IPS-18a (cell line): ENCODE data around the gene SPRTN.

Source experiments
- H3K27ac ChIP-seq: one replicate; pipeline ENCODE4 v1.5.1; 2013; ENCODE audit warnings: low read length
- H3K27me3 ChIP-seq: one replicate; pipeline ENCODE4 v1.6.1; 2013; ENCODE audit warnings: mild to moderate bottlenecking, low read length; ENCODE audit not compliant: control insufficient read depth, insufficient read depth
- H3K36me3 ChIP-seq: one replicate; pipeline ENCODE4 v1.6.1; 2013; ENCODE audit warnings: low read depth, low read length; ENCODE audit not compliant: control insufficient read depth
- H3K4me1 ChIP-seq: one replicate; pipeline ENCODE4 v1.6.1; 2013; ENCODE audit warnings: low read depth, low read length; ENCODE audit not compliant: control insufficient read depth
- H3K4me3 ChIP-seq: one replicate; pipeline ENCODE4 v1.5.1; 2013; ENCODE audit warnings: low read length
- H3K9ac ChIP-seq: one replicate; pipeline ENCODE4 v1.6.1; 2013; ENCODE audit warnings: mild to moderate bottlenecking, low read length, moderate library complexity
- H3K9me3 ChIP-seq: one replicate; pipeline ENCODE4 v1.6.1; 2013; ENCODE audit warnings: low read depth, low read length; ENCODE audit not compliant: control insufficient read depth

Gene SPRTN

DNA sequence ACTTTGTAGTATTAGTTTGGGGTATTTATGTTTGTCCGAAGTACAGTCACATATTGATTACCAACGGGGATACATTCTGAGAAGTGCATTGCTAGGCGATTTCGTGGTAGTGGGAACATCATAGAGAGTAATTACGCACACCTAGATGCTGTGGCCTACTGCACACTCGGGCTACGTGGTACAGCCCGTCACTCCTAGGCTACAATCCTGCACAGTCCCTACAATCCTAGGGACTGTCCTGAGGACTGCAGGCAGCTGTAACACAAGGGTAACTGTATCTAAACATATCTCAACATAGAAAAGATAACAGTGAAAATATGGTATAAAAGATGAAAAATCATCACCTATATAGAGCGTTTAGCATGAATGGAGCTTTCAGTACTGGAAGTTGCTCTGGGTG is 19.0 kb upstream of the SPRTN start:
- Histone ChIP-seq H3K27ac (no peak overlapping the region), H3K9ac (no peak overlapping the region), H3K27me3 (no peaks in the 10 kb centered on the region), H3K4me1 (no peaks in the 10 kb centered on the region), H3K4me3 (no peak overlapping the region), H3K36me3 (no peaks in the 10 kb centered on the region), H3K9me3 (no peaks in the 10 kb centered on the region)

DNA sequence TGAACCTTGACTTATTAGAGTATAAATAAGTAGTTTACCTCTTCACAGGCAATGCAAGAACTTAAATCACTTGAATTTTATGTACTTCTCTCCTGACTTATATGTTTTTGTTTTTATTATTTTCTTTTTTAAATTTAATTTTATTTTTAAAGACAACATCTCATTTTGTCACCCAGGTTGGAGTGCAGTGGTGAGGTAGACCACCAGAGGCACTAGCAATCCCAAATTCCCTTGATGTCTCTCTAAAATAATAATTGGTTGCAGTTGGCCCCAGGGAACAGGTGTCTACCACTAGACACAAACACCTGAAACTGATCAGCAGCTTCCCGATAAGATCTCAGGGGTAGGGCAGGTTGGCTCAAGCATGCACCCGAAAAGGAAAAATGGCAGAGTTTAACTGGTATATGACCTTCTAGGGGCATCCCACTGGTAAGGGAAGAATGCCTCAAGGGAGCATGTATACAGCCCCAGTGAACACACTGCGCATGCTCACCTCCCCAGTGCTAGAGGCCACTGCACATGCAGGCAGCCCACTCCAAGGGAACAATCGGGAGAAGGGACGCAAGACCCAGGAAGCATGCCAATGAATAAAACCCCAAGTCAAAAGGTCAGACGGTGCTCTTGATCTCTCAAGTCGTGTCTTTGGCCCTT is 15.1 kb upstream of the SPRTN start:
- no peaks in the 10 kb centered on the region for H3K9me3 ChIP-seq
- H3K4me1 ChIP-seq = no peaks in the 10 kb centered on the region
- H3K36me3 ChIP-seq = no peaks in the 10 kb centered on the region
- no peaks in the 10 kb centered on the region for H3K27me3 ChIP-seq
- no peak overlapping the region for H3K9ac ChIP-seq
- no peak overlapping the region for H3K27ac ChIP-seq
- H3K4me3 ChIP-seq = no peak overlapping the region

GRCh38 chr1:231324660-231325059 is 13.4 kb upstream of the SPRTN start:
- Histone ChIP-seq H3K4me3 (no peak overlapping the region), H3K9me3 (no peaks in the 10 kb centered on the region), H3K27ac (no peak overlapping the region), H3K27me3 (no peaks in the 10 kb centered on the region), H3K4me1 (no peaks in the 10 kb centered on the region), H3K9ac (no peak overlapping the region), H3K36me3 (no peaks in the 10 kb centered on the region)

DNA sequence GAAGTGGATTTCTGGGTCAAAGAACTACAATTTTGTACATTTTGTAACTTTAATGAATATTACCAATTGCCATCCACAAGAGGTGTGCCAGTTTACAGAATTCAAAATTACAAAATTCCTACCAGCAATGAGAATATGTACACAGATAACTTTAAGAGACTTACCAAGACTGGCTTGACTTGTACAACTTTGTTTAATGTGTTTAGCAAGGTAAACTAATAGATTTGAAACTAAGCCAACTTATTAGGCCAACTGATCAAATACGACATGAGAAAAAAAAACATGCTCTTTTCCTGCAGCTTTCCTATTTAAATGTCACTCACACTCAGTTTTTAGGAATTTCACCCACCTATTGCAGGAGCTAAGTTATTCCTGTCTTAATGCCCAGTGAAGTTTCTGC is 11.8 kb upstream of the SPRTN start:
- H3K36me3 ChIP-seq = no peaks in the 10 kb centered on the region
- H3K4me1 ChIP-seq = no peaks in the 10 kb centered on the region
- H3K9me3 ChIP-seq = no peaks in the 10 kb centered on the region
- H3K27ac ChIP-seq = no peak overlapping the region
- H3K4me3 ChIP-seq = no peak overlapping the region
- no peaks in the 10 kb centered on the region for H3K27me3 ChIP-seq
- no peak overlapping the region for H3K9ac ChIP-seq

- H3K27ac ChIP-seq = no peak overlapping the region
Measured at GRCh38 chr1:231327617-231328016, 10.5 kb upstream of the SPRTN start.

GRCh38 chr1:231329483-231329882 is 8.6 kb upstream of the SPRTN start:
- no peaks in the 10 kb centered on the region for H3K4me1 ChIP-seq
- no peak overlapping the region for H3K27ac ChIP-seq
- no peaks in the 10 kb centered on the region for H3K27me3 ChIP-seq
- H3K9me3 ChIP-seq = no peaks in the 10 kb centered on the region
- no peak overlapping the region for H3K4me3 ChIP-seq
- no peak overlapping the region for H3K9ac ChIP-seq
- H3K36me3 ChIP-seq = no peaks in the 10 kb centered on the region

More at GRCh38 chr1:231327617-231328016, 10.5 kb upstream of the SPRTN start:
- Histone ChIP-seq H3K9ac (no peak overlapping the region), H3K36me3 (no peaks in the 10 kb centered on the region), H3K27me3 (no peaks in the 10 kb centered on the region), H3K4me3 (no peak overlapping the region), H3K9me3 (no peaks in the 10 kb centered on the region), H3K4me1 (no peaks in the 10 kb centered on the region)

- Histone ChIP-seq H3K36me3 (no peaks in the 10 kb centered on the region), H3K4me1 (peaks cover 9% of the 10 kb centered on the region), H3K27me3 (no peaks in the 10 kb centered on the region), H3K27ac (no peak overlapping the region), H3K4me3 (no peak overlapping the region), H3K9ac (no peak overlapping the region), H3K9me3 (no peaks in the 10 kb centered on the region)
Measured at GRCh38 chr1:231332761-231333160, 5.3 kb upstream of the SPRTN start.

GRCh38 chr1:231334079-231334666 is 3.9 kb upstream of the SPRTN start:
- Histone ChIP-seq H3K4me3 (peak overlapping the region; percentile 40), H3K4me1 (peaks cover 13% of the 10 kb centered on the region), H3K9me3 (no peaks in the 10 kb centered on the region), H3K9ac (peak overlapping the region; percentile 11), H3K36me3 (no peaks in the 10 kb centered on the region), H3K27ac (no peak overlapping the region), H3K27me3 (no peaks in the 10 kb centered on the region)

- Histone ChIP-seq H3K9me3 (no peaks in the 10 kb centered on the region), H3K4me3 (peak overlapping the region; percentile 40), H3K27me3 (no peaks in the 10 kb centered on the region), H3K9ac (no peak overlapping the region), H3K4me1 (peaks cover 16% of the 10 kb centered on the region), H3K36me3 (no peaks in the 10 kb centered on the region), H3K27ac (no peak overlapping the region)
Measured at GRCh38 chr1:231334952-231335351, 3.1 kb upstream of the SPRTN start.

DNA sequence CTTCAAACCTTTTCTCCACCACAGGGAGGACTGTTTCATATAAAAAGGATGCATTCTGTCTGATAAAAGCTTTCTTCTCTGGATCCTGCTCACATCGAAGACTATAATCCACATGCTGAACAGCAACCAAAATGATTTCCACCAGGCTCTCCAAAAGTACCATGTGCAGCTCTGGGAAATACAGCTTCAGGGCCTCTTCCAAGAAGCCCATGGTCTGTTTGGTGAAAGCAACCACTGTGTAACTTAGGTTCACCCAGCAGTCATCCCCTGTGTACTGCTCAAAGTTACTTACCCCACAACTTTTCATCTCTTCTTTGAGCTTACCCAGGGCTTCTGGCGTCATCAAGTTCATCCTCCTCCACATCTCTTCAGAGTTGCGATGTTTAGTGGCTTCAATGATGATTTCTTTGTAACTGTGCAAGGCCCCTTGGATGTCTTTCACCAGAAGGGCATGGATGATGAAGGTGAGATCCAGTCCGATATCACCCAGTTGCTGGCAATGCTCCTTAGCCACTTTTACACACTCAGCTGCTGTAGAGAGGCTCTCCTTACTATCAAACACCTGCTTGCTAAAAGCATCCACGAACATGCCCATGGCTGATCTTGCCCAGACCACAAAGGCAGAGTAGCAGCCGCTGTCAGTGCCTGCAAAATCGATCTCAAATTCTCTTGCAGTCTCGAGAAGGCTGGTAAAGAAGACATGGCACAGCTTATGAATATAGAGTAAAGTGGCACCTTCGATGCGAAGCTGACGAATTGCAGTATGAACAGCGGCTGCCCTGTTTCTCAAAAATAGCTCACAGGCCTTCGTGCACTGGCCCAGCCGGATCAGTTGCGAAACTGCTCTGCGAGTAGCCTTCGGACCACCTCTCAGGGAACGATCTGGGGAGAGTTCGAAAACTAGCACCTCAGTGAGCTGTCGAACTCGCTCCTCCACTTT is 2.2 kb upstream of the SPRTN start:
- H3K27ac ChIP-seq = no peak overlapping the region
- H3K9me3 ChIP-seq = no peaks in the 10 kb centered on the region
- H3K4me3 ChIP-seq = peak overlapping the region; percentile 93
- H3K9ac ChIP-seq = peak overlapping the region; percentile 84
- H3K27me3 ChIP-seq = no peaks in the 10 kb centered on the region
- H3K36me3 ChIP-seq = no peaks in the 10 kb centered on the region
- H3K4me1 ChIP-seq = peaks cover 16% of the 10 kb centered on the region

DNA sequence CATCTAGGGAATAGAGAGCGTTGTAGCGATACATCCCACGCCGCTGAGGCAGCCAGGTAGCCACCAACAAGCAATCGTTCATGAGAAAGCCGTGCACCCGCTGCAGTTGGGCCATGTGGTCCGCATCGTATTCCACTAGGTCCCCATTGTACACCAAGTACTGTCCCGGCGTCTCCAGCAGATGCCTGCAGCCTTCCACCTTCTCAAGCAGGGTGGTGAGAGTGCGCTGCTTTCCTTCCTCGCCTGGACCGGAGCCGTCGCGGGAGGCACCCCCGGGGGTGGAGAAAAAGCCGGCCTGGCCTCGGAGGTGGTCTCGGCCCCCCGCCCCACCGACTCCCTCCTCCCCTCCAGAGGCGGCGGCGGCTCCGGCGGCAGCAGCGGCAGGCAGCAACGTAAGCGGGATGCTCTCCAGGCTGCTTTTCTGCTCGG is 1.0 kb upstream of the SPRTN start:
- Histone ChIP-seq H3K9ac (peak overlapping the region; percentile 84), H3K27ac (no peak overlapping the region), H3K4me3 (peak overlapping the region; percentile 93), H3K36me3 (no peaks in the 10 kb centered on the region), H3K4me1 (peaks cover 16% of the 10 kb centered on the region), H3K9me3 (no peaks in the 10 kb centered on the region), H3K27me3 (no peaks in the 10 kb centered on the region)
